OCI-LY7 (cell line): ENCODE data around the gene CLSTN2.

Experiments used
- EZH2phosphoT487 ChIP-seq: fragments of 200-600 bp; sonication (generic); IDR thresholded peaks from 2 replicates; pipeline ENCODE4 v1.6.1; 2018; ENCODE audit warnings: low read depth, borderline replicate concordance, mild to moderate bottlenecking, mixed run types, antibody characterized with exemption, low read length, moderate library complexity, mixed read lengths
- TF ChIP-seq, protein P1 (sequence below): fragments of 200-600 bp; sonication (generic); conservative IDR thresholded peaks from 2 replicates; pipeline ENCODE4 v1.5.1; 2014; ENCODE audit warnings: mild to moderate bottlenecking, antibody characterized with exemption, low read length, moderate library complexity, mixed read lengths

DNA sequence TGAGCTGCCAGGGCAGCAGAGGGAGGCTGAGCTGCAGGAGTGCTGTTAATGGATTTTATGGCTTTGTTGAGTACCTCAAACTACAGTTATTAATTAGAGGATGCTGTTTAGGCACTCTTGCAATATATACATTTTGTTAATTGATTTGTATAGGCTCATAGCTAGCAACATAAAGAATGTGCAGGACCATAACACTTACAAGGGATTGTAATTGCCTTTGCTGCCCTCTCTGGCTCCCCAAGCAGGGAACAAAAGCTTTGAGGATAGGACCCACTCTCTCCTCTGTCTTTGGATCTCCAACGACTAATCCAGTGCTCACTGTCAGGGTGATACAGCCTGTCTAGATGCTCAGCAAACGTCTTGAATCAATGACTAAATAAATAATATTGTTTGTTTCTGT, 1.2 kb upstream of the CLSTN2 start:
- TF ChIP-seq, protein P1, sequence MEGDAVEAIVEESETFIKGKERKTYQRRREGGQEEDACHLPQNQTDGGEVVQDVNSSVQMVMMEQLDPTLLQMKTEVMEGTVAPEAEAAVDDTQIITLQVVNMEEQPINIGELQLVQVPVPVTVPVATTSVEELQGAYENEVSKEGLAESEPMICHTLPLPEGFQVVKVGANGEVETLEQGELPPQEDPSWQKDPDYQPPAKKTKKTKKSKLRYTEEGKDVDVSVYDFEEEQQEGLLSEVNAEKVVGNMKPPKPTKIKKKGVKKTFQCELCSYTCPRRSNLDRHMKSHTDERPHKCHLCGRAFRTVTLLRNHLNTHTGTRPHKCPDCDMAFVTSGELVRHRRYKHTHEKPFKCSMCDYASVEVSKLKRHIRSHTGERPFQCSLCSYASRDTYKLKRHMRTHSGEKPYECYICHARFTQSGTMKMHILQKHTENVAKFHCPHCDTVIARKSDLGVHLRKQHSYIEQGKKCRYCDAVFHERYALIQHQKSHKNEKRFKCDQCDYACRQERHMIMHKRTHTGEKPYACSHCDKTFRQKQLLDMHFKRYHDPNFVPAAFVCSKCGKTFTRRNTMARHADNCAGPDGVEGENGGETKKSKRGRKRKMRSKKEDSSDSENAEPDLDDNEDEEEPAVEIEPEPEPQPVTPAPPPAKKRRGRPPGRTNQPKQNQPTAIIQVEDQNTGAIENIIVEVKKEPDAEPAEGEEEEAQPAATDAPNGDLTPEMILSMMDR: no peak
- TF ChIP-seq EZH2phosphoT487: no peak
